Activated gamma-delta T cell treated with anti-CD3 and anti-CD28 coated beads, Interleukin-2, amount 50 U/mL, for 16 hours (primary cell): ENCODE results near the gene PLXNA4.

ENCODE experiments used
- DNase-seq: peaks from one replicate; pipeline ENCODE4 v3.0.0-alpha.2; 2020; ENCODE audit warnings: low read depth

The PLXNA4 gene

DNA sequence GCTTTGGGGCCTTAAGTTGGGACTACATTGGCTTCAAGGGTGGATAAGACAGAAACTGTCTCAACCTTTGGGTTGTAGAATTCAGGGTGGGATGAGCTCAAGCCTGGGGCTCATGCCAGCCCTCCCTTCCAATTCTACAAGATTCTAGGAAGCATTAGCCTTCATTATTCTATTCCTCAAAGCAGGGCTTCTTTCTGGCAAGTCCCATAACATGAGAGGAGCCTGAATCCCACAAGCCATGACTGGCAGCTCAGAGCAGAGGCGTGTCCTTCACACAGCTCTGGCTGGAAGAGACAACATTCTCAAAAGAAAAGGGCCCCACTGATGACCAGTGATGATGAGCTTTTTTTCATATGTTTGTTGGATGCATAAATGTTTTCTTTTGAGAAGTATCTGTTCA is 187.6 kb downstream of the PLXNA4 start:
- DNase-seq: no peak

GRCh38 chr7:132387596-132387995 is 188.7 kb downstream of the PLXNA4 start:
- no peak for DNase-seq

- DNase-seq: no peak
Observed at GRCh38 chr7:132386201-132386681, 190.0 kb downstream of the PLXNA4 start.

GRCh38 chr7:132383962-132384361 is 192.3 kb downstream of the PLXNA4 start:
- no peak for DNase-seq

DNA sequence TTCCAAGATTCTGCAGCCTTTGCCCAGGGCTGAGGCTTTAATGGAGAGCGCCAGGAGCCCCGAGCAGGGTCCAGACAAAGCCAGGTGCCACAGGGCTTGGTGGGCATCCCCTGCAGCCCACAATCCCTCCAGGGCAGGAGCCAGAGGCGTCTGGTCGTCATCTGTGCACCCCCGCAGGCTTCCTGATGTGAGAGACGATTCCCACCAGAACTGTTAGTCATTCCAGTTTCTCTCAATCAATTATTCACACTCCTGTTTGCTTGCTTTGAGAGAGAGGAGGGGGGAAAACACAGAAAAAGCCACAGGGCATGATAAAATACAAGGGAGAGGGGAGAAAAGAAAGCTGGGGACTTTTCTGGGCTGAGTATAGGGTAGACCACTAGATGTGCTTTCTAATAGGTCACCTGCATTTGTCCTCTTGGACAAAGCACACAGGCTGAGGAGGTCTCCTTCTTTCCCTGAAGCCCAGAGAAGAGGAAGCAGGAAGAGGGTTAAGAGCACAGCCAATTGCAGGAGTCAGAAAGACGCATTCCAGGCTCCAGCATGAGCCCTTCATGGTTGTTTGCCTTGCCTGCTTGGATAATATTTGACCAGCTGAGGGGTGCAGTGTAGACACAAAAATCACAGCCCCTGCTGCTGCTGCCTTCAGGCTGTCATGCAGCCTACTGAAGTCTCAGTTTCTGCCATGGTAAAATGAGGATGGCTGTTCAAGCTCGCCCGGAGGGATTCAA is 194.4 kb downstream of the PLXNA4 start:
- DNase-seq: no peak

DNA sequence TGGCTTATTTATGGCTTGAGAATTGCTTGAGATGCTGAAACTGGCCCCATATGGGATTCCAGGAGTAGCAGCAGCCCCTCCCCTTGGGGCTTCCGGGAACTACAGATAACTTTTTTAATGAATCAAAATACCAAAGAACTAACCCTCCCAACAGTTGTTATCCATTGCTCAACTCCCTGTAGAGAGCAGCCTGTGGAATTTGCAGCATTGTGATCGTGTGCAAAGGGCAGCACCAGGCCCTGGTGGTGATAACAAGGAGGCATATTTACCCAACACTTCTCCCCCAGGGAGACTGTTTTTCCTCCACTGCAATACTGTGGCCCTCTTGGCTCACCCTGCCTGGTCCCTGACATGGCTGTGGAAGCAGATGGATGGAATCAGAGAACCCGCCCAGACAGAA is 196.2 kb downstream of the PLXNA4 start:
- no peak for DNase-seq

DNA sequence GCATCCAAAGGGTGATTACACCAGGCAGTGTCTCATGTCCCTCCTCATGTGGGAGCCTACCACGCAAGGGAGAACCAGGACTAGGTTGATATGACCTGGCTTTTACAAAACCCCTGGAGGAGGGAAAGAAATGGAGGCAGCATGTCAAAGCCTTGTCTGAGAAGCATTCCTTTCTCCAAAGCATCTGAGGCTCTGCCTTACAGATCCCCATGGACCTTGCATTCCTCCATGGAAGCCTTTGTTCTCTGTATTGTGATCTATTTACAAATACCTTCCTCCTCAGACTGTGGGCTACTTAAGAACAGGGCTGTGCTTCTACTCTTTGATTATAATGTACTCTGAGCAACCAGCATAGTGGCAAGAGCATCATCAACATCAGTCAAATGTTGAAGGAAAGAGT is 197.0 kb downstream of the PLXNA4 start:
- DNase-seq: no peak

- no peak for DNase-seq
Observed at GRCh38 chr7:132377703-132378584, 198.3 kb downstream of the PLXNA4 start.

GRCh38 chr7:132377015-132377414 is 199.3 kb downstream of the PLXNA4 start:
- DNase-seq: no peak

GRCh38 chr7:132376361-132377013 is 199.8 kb downstream of the PLXNA4 start:
- no peak for DNase-seq

GRCh38 chr7:132373879-132374278 is 202.4 kb downstream of the PLXNA4 start:
- no peak for DNase-seq

GRCh38 chr7:132373041-132373440 is 203.2 kb downstream of the PLXNA4 start:
- no peak for DNase-seq

GRCh38 chr7:132371948-132372347 is 204.3 kb downstream of the PLXNA4 start:
- no peak for DNase-seq

DNA sequence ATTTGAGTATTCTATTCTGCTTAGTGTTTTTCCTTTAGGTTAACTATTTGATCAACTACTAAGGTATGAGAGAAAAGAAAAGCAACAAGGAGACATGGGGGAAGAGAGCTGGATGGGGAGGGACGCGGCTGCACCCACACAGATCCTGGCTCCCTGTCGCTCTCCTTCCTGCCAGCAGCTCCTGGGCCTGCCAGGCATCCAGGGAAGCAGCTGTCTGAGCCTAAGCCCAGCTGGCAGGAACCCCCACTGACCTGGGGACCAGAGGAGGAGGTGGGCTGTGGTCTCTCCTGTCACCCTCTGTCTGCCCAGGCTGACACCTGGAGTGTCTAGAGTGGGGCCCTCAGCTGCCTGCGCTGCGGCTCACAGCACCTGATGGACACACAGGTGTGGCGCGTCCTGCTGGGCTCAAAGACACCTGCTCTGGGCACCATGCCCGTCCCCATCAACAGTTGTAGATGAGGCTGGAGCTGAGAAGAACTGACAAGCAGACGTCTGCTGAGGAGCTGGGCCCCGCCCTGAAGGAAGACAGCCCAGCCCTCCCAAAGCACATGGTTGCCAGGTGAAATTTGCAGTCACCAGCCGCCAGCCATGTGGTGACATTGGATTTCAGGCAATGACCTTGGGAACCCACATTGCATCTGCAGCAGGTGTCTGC is 207.9 kb downstream of the PLXNA4 start:
- no peak for DNase-seq

- no peak for DNase-seq
Observed at GRCh38 chr7:132367795-132368194, 208.5 kb downstream of the PLXNA4 start.

DNA sequence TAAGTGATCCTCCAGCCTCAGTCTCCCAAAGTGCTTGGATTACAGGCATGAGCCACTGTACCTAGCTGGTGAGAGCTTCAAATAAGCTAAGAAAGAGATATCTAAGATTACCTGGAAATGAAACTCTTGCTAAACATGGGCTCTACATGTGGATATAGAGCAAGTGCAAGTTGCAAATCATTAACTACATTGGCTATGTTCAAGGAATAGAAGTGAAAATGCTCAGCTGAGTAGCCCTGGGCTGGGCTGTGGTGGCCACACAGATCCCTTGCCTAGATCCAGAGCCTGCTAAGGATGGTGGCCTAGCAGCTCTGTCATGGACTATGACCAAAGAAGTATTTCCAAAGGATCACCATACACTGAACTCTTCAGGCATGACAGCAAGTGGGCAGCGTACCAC is 209.3 kb downstream of the PLXNA4 start:
- DNase-seq: no peak

DNA sequence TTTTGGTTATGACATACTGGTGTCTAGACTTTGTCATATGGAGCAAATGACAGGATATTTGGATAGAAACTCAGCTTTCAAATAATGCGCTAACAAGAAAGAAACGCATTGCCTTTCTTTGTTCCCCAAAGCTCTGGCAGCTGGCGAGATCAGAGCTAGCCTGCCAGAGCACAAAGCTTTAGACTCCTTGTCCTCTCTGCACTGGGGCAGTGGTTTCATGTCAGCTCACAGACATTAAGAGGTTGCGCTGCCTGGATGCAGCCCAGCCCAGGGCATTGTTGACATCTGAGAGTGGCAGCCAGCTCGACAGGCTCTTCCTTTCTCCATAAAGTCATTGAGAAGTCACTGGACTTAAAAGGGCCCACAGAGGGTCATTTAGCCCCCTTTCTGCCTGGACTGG is 212.0 kb downstream of the PLXNA4 start:
- no peak for DNase-seq

DNA sequence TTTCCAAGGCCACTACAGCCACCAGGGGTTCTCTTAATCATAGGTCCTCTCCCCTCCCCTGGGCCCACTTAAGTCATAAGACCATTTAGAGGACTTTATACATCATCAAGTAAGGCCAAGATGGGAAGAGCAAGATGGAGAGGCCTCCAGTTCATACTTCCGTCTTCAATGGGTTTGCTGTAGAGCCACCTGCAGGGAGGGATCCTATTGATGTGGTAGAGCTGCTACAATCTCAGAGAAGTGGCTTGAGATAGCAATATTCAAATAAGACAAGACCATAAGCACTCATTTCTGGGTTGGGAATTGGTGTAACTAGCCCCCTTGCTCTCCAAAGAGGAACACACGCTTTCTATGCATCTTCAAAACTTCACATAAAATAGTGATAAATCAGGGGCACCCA is 214.2 kb downstream of the PLXNA4 start:
- no peak for DNase-seq

DNA sequence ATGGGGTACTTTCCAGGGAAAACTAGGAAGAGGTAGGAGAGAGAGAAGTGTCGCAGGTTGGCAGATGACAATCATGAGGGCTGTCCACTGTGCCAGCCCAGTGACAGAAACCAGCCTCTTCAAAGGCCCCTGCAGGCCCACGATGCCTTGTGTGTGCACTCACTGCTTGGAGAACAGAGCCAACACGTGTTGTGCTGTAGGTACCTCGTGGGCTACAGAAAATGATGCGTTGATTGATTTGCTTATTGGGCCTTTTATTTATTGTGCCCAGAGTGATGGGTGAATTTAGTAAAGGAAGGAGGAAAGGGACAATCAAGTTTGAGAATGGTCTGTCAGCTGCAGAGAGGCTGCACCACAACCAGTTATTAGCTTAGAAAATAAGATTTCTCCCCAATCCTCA is 215.1 kb downstream of the PLXNA4 start:
- no peak for DNase-seq

DNA sequence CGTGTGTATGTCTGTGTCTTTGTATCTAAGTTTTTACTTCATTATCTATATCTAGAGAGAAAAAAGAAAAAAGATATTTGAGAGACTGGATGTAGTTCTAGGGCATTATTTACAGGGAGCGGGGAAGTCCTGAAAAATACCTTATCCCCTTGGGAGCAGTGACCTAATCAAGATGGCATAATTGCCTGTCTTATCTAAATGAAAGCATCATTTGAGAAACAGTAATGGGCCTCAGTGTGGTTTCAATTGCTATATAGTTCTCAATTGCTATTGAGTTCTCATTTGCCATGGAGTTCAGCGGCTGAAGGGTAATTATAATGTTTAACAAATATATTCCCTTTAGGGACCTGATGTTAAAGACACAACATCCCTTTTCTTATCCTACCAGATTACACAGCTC is 216.5 kb downstream of the PLXNA4 start:
- DNase-seq: no peak

DNA sequence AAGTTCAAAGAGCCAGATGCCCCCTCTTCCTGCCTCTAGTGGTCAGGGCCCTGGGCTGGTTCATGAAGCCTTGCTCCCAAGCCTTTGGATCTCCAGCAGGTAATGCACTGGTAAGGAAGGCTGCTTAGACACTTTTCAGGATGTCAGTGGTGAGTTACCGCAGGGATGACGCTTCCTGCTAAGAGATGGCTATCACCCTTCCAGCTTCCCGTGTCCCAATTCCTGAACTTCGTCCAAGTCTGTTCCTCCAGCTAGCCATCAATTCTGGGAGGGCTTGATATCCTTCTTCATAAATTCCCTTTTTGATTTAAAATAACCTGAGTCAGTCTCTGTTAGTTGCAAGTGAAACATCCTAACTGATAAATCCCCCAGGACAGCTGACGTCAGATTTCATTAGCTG is 221.2 kb downstream of the PLXNA4 start:
- no peak for DNase-seq

DNA sequence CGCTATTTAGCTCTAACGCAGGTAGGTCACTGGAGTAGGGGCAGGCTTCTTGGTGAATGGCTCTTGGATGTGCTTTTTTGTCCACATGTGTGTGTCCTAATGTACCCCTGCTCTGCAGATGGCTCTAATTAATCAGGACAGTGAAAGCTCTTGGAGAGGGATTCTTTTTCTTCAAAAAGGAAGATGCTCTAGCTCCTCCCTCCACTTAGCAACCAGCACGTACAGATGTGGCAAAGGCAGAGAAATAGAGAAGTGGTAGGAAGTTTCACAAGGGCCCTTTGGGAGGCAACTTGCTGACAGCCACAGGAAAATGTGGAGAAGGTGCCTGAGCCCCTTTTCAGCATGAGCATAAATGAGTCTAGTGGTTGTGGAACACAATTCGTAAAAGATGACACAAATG is 221.7 kb downstream of the PLXNA4 start:
- DNase-seq: no peak
